ENCODE measurements around the gene DDX11. TPM values are rescaled to one million over a fixed set of nuclear protein-coding genes. Genes with fewer than 3 reads are reported as not detected.
"Not testable (repeated sequence)": the region's sequence is repeated elsewhere in the genome, so short reads cannot be mapped to it uniquely, and the experiment has no call there.

The DDX11 gene
- total and polyA plus RNA-seq, 12 donors: 3.0 to 16.1 (median 5.8) TPM

GRCh38 chr12:31041033-31041564, 32.6 kb upstream of the DDX11 start:
- H3K4me3 ChIP-seq: no peak overlapping the region
- H3K27me3 ChIP-seq: no peaks in the 10 kb centered on the region
- ATAC-seq (peak in 1 of 8 donors; percentile 39), DNase-seq (no peak)
- H3K4me1 ChIP-seq: peaks cover 0 to 4% (median 0%) of the 10 kb centered on the region in 9 donors
- no peak for TF ChIP-seq CTCF (IDR thresholded peaks at IDR 0.05)
- no peaks in the 10 kb centered on the region for H3K36me3 ChIP-seq
- intact Hi-C loops (cut with DNase I): no loop called here
- H3K9me3 ChIP-seq: no peaks in the 10 kb centered on the region
- 60 to 69% methylated on average over 8 of the region's 8 CpGs for WGBS, 2 donors
- no peak overlapping the region for H3K27ac ChIP-seq

GRCh38 chr12:31050143-31050542, 23.5 kb upstream of the DDX11 start:
- H3K27me3 ChIP-seq, H3K9me3 ChIP-seq, H3K4me3 ChIP-seq, H3K36me3 ChIP-seq, DNase-seq, ATAC-seq, H3K27ac ChIP-seq, H3K4me1 ChIP-seq: not testable (repeated sequence)
- intact Hi-C loops (cut with DNase I): loop anchor here in 2 of 10 donors (10.0 kb wide), 2 partner anchors 195 to 205 kb away; no protein-coding TSS in a partner anchor
- WGBS, 2 donors: 87 to 97% methylated on average over 2 of the region's 2 CpGs

GRCh38 chr12:31050548-31050947, 23.1 kb upstream of the DDX11 start:
- DNase-seq, H3K4me1 ChIP-seq, H3K36me3 ChIP-seq, H3K27me3 ChIP-seq, H3K4me3 ChIP-seq, H3K9me3 ChIP-seq, ATAC-seq, H3K27ac ChIP-seq: not testable (repeated sequence)
- 93 to 96% methylated on average over 7 of the region's 7 CpGs for WGBS, 2 donors
- intact Hi-C loops (cut with DNase I): loop anchor here in 2 of 10 donors (10.0 kb wide), 2 partner anchors 196 to 206 kb away; no protein-coding TSS in a partner anchor

- ATAC-seq, H3K36me3 ChIP-seq, H3K27ac ChIP-seq, H3K4me1 ChIP-seq, H3K4me3 ChIP-seq, DNase-seq, H3K9me3 ChIP-seq, H3K27me3 ChIP-seq: not testable (repeated sequence)
- intact Hi-C loops (cut with DNase I): loop anchor here in 2 of 10 donors (10.0 kb wide), 2 partner anchors 197 to 207 kb away; no protein-coding TSS in a partner anchor
- 75 to 85% methylated on average over 5 of the region's 5 CpGs for WGBS, 2 donors
Observed at GRCh38 chr12:31051692-31052091, 22.0 kb upstream of the DDX11 start.

GRCh38 chr12:31052121-31052520, 21.5 kb upstream of the DDX11 start:
- not testable (repeated sequence) for H3K9me3 ChIP-seq, H3K36me3 ChIP-seq, H3K27me3 ChIP-seq, H3K4me1 ChIP-seq, H3K27ac ChIP-seq, H3K4me3 ChIP-seq, ATAC-seq, DNase-seq
- intact Hi-C loops (cut with DNase I): loop anchor here in 2 of 10 donors (10.0 kb wide), 2 partner anchors 197 to 207 kb away; no protein-coding TSS in a partner anchor
- WGBS, 2 donors: 85 to 94% methylated on average over 1 of the region's 1 CpG

GRCh38 chr12:31052666-31053439, 20.8 kb upstream of the DDX11 start:
- peak in 3 of 8 donors; percentile 26 to 39 (median 36) for ATAC-seq
- not testable (repeated sequence) for H3K36me3 ChIP-seq, H3K27ac ChIP-seq, H3K4me1 ChIP-seq, H3K9me3 ChIP-seq, H3K27me3 ChIP-seq, DNase-seq, H3K4me3 ChIP-seq
- WGBS, 2 donors: 68 to 81% methylated on average over 7 of the region's 7 CpGs
- intact Hi-C loops (cut with DNase I): loop anchor here in 2 of 10 donors (10.0 kb wide), 2 partner anchors 198 to 208 kb away; no protein-coding TSS in a partner anchor

All from heart right ventricle (tissue), 16 donors.